ENCODE data around the gene SGK1.

SGK1 gene

GRCh38 chr6:134119486-134119885 is 198.4 kb downstream of the SGK1 start:
- Histone ChIP-seq H3K9me3 (ENCODE audit: low read depth, low read length) (no peaks in the 10 kb centered on the region), H3K9ac (ENCODE audit: insufficient read length) (no peak overlapping the region)
- TF ChIP-seq FOXP2 (optimal IDR thresholded peaks at IDR 0.05; ENCODE audit: control extremely low read depth, extremely low read length, insufficient read depth) (no peak), POLR2AphosphoS5 (IDR thresholded peaks at IDR 0.05; ENCODE audit: borderline replicate concordance, low read depth, low read length) (no peak), EZH2 (IDR thresholded peaks at IDR 0.05) (no peak)

More at GRCh38 chr6:134119486-134119885, 198.4 kb downstream of the SGK1 start:
- no peak for DNase-seq (ENCODE audit: low read depth, low spot score)
- Histone ChIP-seq H3K27ac (no peak overlapping the region), H3K4me3 (no peak overlapping the region), H3K36me3 (ENCODE audit: insufficient read depth, low read length) (no peaks in the 10 kb centered on the region)
